Measurements from ENCODE around the gene EP400.
"Not testable (repeated sequence)": the region's sequence is repeated elsewhere in the genome, so short reads cannot be mapped to it uniquely, and the experiment has no call there.

EP400 gene

DNA sequence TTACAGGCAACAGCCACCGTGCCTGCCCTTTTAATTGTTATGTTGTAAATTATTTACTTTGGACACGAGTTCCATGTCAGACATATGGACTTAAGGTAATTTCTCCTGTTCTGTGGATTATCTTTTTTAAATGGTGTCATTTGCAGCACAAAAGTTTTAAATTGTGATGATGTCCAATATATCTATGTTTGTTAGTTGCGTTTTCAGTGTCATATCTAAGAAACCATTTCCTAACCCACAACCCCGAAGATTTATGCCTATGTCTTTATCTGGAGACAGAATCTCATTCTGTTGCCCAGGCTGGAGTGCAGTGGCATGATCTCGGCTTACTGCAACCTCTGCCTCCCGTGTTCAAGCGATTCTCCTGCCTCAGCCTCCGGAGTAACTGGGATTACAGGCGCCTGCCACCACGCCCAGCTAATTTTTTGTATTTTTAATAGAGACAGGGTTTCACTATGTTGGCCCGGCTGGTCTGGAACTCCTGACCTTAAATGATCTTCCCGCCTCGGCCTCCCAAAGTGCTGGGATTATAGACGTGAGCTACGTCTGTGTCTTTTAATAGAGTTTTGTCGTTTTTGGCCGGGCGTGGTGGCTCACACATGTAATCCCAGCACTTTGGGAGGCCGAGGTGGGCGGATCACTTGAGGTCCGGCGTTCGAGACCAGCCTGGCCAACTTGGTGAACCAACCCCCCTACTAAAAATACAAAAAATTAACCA lies 870 bp upstream of the EP400 start:
- not testable (repeated sequence) for FAIRE-seq

DNA sequence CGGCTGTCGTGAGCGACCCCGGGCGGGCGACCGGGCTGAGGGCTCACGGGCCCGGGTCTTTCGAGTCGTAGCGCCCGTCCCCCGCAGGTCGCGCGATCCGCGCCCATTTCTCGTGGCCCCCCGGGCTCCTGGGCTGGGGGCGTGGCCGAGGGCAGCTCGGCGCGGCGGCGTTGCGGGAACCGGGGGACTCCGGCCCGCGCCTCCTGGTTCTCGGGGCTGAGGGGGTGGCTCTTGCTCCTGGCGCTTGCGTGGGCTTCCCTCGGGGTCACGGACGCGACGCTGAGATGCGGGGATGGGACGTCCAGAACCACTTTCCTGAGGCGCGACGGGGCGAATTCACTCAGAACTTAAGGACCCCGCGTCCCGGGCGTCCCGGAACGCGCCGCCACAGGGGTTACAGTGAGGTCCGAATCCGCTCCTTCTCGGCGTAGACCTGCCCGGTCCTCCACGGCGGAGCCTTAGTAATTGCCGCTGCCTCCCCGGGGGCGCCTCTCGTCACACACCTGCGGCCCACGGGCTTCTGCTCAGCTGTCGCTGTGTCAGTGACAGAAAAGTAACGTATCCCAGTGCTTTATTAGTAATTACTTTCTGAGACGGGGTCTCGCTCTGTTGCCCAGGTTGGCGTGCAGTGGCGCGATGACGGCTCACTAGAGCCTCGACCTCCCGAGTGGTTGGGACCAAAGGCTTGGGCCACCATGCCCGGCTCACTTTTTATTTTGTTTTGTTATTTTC lies 606 bp downstream of the EP400 start:
- FAIRE-seq, result no peak

DNA sequence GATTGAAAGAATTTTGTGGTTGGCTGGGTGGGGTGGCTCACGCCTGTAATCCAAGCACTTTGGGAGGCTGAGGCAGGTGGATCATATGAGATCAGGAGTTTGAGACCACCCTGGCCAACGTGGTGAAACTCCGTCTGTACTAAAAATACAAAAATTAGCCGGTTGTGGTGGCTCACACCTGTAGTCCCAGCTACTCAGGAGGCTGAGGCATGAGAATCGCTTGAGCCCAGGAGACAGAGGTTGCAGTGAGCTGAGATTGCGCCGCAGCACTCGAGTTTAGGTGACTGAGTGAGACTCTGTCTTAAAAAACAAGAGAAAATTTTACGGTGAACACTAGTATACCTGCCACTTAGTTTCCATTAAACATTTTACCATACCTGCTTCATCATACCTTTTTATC lies 4.1 kb downstream of the EP400 start:
- FAIRE-seq, result not testable (repeated sequence)

DNA sequence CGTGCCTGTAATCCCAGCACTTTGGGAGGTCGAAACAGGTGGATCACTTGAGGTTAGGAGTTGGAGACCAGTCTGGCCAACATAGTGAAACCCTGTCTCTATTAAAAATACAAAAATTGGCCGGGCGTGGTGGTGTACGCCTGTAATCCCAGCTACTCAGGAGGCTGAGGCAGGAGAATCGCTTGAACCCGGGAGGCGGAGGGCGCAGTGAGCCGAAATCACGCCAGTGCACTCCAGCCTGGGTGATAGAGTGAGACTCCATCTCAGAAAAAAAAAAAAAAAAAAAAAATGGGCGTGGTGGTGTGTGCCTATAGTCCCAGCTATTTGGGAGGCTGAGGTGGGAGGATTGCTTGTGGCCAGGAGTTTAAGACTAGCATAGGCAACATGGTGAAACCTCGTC lies 4.7 kb downstream of the EP400 start:
- not testable (repeated sequence) for FAIRE-seq

DNA sequence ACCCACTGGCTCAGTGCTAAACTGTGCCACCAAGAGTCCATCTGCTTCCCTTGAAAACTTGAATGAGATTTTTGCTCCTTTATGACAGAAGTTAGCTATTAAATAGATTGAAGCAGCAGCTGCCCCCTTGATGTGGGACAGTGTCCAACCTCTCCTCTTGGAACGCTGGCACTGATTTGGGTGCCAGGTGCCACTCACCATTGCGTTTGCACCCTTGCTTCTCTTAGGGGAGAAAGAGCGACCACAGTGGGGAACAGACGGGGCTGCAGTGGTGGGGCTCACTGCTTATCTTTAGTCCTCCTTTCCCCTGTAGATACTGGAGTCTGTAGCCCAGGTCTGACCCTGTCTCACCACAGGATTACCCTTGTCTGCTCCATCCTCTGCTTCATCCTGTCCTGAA lies 9.4 kb downstream of the EP400 start:
- FAIRE-seq, result no peak

DNA sequence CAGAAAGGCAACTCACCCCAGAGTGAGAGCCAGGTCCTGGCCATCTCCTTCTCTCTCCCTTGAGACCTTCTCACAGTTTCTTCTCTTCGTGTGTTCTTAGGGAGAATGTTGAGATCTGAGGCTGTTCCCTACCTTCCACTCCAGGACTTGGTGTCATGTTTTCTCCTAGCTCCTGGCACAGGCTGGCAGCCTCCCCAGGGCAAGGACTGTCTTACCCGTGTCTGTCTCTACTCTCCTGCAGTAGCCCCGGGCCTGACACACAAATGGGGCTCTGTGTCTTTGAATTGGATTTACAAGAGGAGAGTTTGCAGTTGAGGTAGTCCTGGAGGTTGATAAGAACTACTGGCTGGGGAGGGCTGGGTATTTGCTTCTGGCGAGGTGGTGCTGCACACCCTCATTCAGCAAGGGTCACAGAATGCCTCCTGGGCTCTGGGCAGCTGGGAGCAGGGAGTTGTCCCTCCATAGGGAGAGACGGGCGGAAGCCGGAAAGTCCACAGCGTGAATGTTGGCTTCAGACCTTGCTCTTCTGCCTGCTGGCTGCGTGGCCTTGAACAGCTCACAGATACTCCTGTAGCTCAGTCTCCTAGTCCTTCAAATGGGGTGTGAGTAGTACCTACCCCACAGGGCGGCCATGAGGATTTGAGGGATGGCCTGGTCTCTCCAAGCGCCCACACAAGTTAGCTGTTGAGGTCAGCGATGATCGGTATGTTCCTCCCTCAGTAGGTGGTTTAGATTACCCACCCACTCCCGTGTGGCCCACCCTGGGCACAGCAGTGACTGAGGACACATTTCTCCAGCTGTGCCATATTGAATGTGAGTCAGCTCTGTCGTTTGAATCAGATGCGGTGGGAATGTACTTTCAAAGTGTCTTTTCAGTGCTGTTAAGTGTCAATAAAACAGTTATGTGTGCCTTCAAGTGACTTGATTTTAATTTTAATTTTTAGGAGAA lies 10.2 kb downstream of the EP400 start:
- no peak for FAIRE-seq

DNA sequence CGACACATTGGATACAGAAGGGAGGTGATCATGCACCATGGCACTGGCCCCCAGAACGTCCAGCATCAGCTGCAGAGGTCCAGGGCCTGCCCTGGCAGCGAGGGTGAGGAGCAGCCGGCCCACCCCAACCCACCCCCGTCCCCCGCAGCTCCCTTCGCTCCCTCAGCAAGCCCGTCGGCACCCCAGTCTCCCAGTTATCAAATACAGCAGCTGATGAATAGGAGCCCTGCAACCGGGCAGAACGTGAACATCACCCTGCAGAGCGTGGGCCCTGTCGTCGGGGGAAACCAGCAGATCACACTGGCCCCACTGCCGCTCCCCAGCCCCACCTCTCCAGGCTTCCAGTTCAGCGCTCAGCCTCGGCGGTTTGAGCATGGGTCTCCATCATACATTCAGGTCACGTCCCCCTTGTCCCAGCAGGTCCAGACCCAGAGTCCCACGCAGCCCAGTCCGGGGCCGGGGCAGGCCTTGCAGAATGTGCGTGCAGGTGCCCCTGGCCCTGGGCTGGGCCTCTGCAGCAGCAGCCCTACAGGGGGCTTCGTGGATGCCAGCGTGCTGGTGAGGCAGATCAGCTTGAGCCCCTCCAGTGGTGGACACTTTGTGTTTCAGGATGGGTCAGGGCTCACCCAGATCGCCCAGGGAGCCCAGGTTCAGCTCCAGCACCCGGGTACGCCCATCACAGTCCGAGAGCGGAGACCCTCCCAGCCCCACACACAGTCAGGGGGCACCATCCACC lies 11.0 kb downstream of the EP400 start:
- not testable (repeated sequence) for FAIRE-seq

DNA sequence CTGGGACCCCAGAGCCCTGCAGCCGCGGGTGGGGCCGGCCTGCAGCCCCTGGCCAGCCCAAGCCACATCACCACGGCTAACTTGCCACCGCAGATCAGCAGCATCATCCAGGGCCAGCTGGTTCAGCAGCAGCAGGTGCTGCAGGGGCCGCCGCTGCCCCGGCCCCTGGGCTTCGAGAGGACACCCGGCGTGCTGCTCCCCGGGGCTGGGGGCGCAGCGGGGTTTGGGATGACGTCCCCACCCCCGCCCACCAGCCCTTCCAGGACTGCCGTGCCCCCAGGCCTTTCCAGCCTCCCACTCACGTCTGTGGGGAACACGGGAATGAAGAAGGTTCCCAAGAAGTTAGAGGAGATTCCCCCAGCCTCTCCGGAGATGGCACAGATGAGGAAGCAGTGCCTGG lies 11.6 kb downstream of the EP400 start:
- not testable (repeated sequence) for FAIRE-seq

DNA sequence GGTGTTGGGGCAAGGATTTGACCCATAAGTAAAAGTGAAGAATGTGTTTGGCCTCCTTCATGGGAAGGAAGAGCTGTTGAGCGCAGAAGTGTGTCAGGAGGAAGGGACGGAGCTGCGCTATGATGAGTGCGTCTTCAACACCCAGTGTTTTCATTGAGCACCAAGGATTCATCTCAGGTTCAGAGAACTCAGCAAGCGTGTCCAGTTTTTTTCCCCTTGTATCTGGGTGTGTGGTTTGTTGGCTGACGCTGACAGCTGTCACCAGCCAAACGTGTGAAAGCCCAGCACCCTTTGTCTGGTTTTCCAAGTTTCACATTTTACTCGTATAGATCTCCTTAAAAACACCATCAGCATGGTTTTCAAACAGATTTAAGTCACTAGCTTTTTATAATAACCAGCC lies 12.3 kb downstream of the EP400 start:
- FAIRE-seq, result no peak

DNA sequence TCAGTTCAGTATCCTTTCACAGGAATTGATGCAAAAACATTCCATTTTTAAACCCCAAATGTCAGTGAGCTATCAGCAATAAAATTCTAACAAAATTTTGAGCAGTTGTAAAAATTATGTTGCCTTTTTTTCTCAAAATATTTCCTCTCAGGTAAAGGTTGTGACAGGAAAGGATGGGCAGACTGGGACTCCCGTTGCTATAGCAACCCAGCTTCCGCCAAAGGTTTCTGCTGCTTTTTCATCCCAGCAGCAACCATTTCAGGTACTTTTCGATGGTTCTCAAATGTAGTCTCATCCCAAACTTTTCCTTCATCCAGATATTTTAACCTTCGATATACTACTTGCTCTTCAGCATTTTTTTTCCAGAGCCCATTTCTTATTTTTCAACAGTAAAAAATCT lies 13.6 kb downstream of the EP400 start:
- FAIRE-seq, result no peak

DNA sequence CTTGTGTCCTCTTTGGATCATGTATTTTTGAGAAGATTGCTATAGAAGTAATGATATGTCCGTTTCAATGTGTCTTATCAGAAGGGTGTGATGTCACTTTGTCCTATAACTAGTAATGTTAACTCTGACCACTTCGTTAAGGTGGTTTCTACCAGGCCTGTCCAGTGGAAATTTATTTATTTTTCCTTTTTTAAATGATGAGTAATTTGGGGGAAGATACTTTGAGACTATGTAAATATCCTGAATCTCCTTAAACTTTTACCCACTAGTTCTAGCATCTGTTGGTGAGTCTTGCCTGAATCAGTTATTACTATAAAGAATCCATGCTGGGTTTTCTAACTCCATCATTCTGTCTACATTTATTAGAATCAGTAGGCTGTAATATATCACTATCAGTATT lies 15.3 kb downstream of the EP400 start:
- no peak for FAIRE-seq

DNA sequence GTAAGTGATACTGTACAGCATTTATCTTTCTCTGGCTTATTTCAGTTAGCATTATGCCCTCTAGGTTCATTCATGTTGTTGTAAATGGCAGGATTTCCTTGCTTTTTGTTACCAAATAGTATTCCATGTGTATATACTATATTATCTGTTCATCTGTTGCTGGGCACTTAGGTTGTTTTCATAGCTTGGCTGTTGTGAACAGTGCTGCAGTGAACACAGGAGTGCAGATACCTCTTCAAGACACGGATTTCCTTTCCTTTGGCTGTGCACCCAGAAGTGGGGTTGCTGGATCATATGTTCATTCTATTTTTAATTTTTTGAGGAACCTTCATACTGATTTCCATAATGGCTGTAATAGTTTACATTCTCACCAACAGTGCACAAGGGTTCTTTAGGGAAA lies 21.5 kb downstream of the EP400 start:
- FAIRE-seq, result no peak

DNA sequence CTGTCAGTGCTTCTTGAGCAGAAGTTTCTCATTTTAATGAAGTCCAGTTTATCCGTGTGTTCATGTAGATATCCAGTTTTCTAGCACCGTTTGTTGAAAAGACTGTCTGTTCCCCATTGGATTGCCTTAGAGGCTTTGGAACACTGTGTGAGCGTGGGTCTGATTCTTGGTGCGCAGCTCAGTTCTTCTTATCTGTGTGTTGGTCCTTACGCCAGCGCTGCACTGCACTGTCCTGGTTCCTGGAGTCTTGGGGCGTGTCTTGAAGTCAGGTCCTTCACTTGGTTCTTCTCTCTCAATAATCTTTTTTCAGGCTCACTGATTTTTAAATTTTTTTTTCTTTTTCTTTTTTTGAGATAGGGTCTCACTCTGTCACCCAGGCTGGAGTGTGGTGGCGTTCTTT lies 25.5 kb downstream of the EP400 start:
- FAIRE-seq, result no peak

DNA sequence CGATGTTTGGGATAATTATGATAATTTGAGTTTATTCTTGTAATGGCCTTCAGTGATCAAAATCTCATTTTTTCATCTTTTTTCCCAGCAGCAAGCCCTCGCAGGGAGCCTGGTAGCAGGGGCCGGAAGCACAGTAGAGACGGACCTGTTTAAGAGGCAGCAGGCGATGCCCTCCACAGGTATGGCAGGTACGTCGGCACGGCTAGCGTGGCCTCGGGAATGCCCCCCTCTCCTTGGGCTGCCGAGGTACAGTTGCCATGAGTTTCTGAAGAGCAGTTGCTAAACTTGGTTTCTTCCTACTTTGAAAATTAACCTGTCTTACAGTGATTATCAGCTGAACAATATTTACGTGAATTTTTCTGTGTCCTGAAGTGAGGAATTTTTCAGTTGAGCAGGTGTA lies 29.9 kb downstream of the EP400 start:
- FAIRE-seq, result no peak

DNA sequence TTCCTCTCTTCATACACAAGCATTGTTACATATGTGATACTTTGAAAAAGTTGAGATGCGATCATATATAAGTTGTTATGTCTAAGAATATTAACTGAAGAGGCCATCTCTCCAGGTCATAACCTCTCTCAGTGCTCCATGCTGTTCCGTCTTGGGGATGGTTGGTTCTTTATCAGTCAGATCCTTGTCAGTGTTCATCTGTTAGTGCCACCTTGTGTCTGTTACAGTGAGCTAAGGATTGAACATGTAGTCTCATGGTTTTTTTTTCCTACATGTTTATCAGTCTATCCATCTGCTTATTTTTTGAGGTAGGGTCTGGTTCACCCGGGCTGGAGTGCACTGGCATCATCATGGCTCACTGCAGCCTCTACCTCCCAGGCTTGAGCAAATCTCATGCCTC lies 30.5 kb downstream of the EP400 start:
- FAIRE-seq, result no peak

DNA sequence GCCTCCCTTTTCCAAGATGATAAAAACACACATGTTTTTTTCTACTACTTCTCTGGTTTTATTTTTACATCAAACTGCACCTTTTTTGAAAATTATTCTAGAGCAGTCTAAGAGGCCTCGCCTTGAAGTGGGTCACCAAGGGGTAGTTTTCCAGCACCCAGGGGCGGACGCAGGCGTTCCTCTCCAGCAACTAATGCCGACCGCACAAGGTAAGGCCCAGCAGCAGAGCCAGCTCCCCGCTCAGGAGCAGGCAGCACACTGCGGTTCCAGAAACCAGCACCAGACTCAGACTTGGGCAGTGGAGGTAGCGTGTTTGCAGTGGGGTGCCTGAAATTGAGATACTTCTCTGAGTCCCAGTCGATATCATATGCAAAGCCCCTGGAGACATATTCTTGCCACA lies 31.6 kb downstream of the EP400 start:
- FAIRE-seq, result no peak

DNA sequence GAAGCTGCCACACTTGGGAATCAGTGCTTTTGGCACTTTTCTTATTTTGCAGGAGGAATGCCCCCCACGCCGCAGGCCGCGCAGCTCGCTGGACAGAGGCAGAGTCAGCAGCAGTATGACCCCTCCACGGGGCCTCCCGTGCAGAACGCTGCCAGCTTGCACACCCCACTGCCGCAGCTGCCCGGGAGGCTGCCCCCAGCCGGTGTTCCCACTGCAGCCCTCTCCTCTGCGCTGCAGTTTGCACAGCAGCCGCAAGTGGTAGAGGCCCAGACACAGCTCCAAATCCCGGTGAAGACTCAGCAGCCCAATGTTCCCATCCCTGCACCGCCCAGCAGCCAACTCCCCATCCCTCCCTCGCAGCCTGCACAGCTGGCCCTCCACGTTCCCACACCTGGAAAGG lies 32.3 kb downstream of the EP400 start:
- no peak for FAIRE-seq

DNA sequence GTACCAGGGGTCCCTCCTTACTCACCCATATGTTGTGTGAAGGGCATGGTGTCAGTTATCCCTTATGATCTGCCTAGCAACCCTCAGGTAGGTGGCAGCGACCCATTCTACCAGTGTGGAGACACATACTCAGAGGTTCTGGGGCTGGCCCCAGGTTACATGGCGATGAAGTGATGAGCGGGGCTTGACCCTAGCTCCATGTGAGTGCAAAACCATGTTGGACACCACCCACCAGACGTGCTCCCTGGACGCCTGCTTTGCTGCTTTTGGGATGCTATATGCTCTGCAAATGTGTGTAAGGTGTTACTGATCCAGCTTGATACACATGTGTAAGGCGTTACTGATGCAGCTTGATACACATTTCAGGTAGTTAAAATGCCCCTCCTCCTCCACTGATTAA lies 33.3 kb downstream of the EP400 start:
- FAIRE-seq, result no peak

DNA sequence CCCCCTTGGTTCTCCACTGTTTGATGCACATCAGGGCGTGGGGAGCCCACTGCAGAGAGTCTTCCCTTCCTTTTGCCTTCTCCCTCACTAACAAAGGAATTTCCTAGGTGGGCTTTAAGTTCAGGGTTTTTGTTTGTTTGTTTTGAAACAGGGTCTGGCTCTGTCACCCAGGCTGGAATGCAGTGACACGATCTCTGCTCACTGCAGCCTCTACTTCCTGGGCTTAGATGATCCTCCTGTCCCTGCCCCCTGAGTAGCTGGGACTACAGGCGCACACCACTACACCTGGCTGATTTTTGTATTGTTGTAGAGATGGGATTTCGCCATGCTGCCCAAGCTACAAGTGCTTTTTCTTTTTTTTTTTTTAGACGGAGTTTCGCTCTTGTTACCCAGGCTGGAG lies 33.8 kb downstream of the EP400 start:
- no peak for FAIRE-seq

DNA sequence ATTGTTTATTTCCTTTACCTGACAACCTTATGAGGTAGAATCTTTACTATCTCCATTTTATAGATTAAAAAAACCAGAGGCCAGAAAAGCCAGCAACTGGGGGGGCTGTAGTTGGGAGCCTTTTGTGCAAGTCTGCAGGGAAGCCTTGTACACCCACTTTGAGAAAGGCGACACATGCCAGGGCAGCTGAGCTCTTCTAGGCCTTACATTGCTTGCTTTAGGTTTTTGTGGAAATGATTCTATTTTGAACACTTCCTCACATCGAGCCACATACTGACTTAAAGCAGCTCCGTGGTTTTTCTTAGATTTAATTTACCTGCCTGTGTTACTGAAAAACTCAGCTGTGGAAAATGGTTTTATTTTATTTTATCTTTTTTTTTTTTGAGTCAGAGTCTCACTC lies 34.6 kb downstream of the EP400 start:
- no peak for FAIRE-seq

DNA sequence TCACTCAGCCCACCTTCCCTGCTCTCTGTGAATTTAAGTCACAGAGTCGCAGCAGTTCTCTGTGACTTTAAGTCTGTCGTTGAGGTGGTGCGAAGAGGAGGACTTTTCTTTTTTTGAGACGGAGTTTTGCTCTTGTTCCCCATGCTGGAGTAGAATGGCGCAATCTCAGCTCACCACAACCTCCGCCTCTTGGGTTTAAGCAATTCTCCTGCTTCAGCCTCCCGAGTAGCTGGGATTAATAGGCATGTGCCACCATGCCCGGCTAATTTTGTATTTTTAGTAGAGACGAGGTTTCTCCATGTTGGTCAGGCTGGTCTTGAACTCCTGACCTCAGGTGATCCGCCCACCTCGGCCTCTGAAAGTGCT lies 35.8 kb downstream of the EP400 start:
- FAIRE-seq, result not testable (repeated sequence)

DNA sequence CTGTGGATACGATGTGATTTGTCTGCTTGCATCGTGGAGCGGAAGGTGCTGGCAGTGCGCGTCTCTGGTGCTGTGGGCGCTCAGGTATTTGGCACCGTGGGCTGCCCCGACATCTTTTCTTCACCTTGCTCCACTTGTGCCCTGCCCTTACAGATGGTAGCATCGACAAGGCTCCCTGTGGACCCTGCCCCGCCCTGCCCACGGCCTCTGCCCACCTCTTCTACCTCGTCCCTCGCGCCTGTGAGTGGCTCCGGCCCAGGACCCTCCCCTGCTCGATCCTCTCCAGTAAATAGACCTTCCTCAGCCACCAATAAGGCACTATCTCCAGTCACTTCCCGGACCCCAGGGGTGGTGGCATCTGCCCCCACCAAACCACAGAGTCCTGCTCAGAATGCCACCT lies 36.6 kb downstream of the EP400 start:
- FAIRE-seq, result no peak

DNA sequence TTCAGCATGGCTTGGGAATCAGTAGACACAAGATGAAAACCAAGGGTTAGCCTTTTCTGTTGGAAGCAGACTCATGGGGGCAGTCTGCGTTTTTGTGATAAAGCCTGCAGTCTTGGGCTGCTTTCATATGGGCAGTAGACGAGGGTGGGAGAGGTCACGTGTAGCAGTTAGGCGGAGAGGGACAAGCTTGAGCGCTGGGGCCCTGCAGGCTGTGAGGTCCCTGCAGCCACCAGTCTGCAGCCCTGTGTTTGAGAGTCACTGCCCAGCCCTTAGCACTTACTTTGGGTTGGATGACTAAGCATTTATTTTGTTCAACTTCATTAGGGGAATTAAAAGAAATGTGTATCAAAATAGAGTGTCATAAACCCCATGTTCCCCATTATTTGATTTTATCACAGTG lies 37.2 kb downstream of the EP400 start:
- no peak for FAIRE-seq

All from G401.6 (cell line).